HG03442 (cell line): Measurements from ENCODE around the gene ATP8B4.

Experiments
- ATAC-seq: cut with Tn5 transposase; IDR thresholded peaks from one replicate; pipeline ENCODE4 v1.9.1; 2021; ENCODE audit warnings: mild to moderate bottlenecking, moderate library complexity; ENCODE audit not compliant: unreplicated experiment

ATP8B4 gene

GRCh38 chr15:50042775-50043174 lies 76.3 kb downstream of the ATP8B4 start:
- no peak for ATAC-seq

DNA sequence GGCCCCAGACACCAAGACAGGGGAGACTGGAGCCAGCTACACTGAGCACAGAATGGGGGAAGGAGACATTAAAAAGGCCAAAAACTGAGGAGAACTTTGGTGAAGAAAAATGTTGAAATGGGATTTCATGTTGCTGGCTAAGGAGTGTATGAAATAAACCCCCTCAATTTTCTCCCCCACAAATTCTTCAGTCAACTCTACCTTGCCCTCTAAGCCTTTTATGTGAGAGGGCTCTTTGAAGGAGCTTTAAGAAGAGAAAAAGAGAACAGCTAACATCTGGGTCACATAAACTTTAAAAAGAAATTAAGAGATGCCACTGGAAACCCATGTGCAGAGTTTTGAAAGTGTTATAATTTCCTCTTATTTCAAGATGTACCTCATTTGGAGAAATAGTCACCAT lies 88.6 kb downstream of the ATP8B4 start:
- no peak for ATAC-seq

DNA sequence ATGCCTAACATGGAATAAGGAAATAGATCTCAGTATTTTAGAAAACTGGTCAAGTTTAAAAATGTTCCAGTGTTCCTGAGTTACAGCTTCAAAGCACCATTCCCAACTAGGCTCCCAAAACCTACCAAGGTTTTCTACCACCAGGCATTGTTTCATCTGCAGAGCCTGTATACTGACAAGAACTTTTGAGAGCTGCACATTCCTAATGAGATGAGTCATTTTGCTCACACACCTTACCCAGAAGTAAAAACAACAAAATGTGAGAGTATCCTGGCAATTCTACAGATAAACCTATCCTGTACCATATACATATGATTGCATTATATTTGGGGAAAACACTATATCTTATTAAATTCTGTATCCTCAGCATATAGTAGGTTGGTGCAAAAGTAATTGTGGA lies 90.7 kb downstream of the ATP8B4 start:
- ATAC-seq, result no peak

GRCh38 chr15:50024281-50024680 lies 94.8 kb downstream of the ATP8B4 start:
- no peak for ATAC-seq

GRCh38 chr15:50018491-50018890 lies 100.5 kb downstream of the ATP8B4 start:
- no peak for ATAC-seq

GRCh38 chr15:50017522-50017921 lies 101.5 kb downstream of the ATP8B4 start:
- ATAC-seq, result no peak

DNA sequence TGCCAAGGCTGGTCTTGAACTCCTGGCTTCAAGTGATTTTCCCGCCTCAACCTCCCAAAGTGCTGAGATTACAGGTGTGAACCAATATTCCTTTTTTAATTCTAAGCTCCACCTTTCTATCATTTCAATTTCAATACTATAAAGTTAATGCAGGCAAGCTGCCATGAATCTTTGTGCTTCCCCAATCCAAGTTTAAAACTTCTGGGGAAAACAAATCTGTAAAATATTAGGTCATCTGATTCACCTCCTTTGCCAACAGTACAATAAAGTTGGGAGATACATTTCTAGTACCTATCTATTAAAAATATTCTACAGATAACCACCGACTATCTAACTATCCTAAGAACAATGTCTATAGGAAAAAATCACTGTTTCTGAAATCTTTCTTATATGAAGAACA lies 102.1 kb downstream of the ATP8B4 start:
- no peak for ATAC-seq

DNA sequence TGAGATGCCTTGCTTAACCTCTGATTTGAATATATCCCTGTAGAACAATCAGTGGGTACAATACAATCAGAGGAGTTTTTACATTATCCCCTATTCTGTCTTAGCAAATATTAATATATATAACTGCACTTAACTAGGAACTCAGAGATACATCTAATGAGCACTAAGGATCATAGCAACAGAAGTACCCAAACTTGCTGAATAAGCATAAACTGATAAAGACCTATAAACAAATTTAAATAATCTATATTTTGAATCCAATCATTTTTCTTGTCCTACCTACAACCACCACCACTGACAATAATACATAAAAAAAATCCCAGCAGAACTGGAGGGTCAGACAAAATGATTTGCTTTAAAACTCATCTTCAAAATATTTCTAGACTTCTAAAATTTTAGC lies 106.2 kb downstream of the ATP8B4 start:
- no peak for ATAC-seq

GRCh38 chr15:50009634-50010033 lies 109.4 kb downstream of the ATP8B4 start:
- no peak for ATAC-seq

DNA sequence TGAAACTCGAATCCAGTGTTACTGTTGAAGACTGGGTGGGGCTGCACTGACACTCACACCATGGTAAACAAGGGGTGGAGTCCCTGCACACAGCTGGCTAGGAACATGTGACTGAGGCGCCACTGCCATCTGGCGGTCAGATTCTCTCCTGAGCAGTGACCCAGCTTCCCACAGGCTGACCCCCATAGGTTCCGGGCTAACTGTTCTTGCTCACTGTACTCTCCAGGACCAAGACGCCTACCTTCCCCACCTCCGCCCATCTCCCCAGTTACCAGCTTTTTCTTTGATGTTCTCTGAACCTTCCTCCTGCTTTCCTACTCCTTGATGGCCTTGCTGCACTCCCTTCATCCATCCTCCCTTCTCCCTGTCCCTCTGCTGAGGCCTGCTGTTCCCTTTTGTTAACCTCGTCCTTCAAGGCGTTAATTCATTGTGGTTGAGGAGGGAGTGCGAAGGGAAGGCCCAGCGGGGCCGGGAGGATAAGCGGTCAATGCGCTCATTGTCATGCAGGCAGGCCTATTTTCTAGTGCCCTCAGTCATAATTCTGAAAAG lies 115.2 kb downstream of the ATP8B4 start:
- ATAC-seq, result peak; percentile 100

GRCh38 chr15:49991587-49991986 lies 127.4 kb downstream of the ATP8B4 start:
- ATAC-seq, result no peak

- no peak for ATAC-seq
Measured at GRCh38 chr15:49990835-49991545, 128.0 kb downstream of the ATP8B4 start.

DNA sequence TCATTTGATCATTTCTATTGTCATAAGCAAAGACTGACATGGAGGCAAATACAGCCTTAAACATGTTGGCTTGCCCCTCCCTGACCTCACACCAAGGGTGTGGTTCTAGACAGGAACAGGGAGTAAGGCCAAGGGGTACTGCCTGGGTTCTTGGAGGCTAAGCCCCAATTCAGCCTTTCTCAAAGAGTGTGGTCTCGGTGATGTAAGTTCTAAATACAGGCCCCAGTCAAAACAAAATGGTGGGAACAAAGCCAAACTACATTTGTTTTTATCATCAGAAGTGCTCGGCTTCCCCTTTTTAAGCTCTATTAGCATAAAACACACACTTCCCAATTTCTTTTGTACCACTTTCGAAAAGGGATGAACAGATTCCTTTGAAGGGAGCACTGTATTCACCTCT lies 129.5 kb downstream of the ATP8B4 start:
- ATAC-seq, result no peak

DNA sequence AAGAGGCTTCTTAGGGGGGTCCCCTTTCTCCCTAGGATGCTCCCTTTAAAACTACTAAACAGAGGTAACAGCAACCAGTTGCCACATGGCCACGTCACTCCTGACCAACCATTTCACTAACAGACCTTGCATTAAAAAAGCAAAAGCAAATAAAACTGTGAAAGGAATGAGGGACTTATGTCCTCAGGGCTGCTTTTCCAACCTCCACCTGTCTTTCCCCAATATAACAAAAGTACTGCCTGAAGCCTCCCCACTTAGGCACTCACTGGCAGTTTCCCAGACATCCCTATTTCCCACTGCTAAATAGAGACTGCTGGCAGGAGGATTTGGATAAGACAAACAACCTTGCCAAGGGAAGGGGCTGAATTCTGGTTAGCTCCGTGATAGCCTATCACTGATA lies 130.3 kb downstream of the ATP8B4 start:
- ATAC-seq, result no peak

DNA sequence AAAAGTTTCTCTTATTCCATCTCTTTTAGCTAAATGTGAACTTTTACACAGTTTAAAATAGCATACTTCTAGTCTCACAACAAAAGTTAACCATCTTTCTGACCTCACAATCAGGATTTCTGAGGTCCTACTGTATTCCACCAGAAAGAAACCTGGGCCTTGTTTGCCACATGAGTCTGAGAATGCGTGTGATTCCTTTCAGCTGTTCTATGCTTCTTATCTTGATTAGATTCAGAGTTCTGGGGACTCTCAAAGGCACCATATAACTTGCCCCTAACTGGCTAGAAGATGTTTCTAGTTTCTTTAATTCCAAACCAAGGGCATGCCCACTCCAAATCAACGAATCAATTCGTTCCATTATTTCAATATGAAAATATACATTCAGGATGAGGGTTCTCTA lies 131.1 kb downstream of the ATP8B4 start:
- no peak for ATAC-seq

DNA sequence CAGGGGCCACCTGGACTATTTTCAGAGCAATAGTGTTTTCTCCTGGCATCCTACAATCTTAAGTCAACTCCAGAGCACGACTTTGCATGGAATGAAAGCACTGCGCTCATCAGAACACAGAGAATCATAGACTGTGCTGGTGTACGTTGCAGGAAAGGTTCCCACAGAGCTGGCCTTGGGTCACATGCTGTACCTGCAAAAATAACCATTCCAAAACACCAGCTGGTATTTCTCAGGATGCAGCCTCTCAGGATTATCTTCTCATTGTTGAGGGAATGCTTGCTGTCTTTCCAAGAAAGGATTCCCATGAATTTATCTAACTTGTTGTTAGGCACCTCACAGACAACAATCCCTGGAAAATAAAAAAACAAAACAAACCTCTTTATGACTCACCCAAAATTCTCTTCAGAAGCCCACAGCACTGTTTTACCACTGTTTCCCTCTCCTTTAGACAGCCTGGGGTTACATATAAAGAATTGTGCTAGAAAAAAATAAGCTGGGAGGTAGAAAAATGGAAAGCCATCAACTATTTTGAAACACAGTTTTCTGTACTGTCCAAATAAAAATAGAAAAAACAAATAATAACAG lies 131.7 kb downstream of the ATP8B4 start:
- ATAC-seq, result no peak

DNA sequence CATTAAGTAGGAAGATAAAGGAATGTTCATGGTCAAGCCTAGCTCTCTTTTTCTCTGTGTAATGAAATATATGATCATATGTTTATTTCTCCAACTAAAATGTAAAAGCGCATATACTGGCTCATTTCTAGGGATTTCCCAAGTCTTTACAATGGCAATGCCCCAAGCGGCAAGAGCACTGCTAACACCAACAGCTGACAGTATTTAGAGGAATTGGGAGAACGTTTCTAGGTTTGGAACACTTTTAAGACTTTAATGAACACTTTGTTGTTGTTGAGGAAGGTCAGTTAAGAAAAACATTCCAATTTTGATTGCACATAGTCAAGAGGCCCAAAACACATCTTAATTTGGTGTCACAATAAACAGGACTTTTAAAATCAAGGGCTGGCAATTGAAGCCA lies 132.7 kb downstream of the ATP8B4 start:
- ATAC-seq, result no peak

GRCh38 chr15:49985463-49985862 lies 133.6 kb downstream of the ATP8B4 start:
- ATAC-seq, result no peak

DNA sequence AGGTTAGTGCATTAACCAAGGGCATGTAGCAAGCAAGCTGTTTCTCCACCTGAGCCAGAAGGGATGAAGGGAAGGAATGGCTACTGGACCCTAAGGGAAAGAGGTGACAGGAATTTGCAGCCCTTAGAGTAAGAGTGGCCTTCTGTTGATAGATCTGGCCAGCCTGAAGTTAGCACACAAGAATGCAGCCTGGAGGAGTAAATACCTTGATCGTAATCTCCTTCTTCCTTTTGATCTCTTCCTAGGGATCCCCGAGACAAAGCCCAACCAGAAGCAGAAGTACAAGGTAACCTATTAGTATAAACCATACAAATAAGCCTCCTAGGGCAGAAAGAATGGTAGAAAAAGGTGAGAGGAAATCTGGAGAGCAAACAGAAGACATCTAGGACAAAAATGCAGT lies 134.6 kb downstream of the ATP8B4 start:
- ATAC-seq, result no peak

- ATAC-seq, result no peak
Measured at GRCh38 chr15:49982584-49982983, 136.4 kb downstream of the ATP8B4 start.

DNA sequence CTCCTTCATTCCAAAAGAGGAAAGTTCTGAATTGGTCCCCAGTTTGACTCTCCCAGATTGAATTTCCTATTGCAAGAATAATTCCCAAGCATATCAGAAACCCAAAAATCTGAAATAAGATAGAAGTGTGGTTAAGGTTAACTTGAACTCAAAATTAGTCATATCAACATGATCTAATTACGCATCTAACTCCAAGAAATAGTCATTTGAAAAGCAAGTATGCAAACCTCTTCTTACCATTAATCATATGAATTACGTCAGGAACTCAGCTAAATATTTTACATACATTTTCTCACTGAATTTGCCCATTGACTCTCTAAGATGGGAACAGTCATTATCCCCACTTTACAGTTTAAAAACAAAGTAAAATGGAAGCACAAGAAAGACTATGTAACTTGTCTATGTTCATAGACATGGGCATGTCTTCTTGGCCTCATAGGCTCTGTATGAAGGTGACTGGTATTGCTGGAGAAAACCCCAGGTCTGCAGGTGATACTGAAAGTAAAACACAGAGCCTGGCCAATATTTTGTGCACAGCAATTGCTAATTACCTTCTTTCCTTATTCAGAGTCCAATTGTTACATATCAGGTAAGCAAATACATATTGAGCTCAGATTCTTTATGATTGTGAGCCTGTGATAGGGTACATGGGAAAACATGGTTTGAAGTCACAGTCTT lies 139.2 kb downstream of the ATP8B4 start:
- ATAC-seq, result no peak

DNA sequence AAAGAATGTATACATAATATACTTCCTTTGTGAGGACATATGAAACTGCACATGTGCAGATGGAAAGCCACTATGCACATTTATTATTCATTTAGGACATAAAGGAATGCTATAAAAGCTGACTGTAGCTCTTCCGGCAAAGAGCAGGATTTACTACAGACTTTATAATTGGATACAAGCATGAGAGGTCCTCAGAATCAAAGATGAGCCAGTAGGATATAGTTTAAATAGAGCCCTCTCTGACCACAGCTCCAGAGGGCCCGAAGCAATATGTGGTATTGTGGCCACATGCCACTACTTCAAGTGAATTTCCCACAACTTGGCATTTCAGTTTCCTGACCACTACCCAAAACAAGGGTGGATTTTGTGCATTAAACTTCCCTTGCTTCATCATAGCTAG lies 140.9 kb downstream of the ATP8B4 start:
- no peak for ATAC-seq
